Stimulated activated CD4-positive, alpha-beta T cell treated with anti-CD3 and anti-CD28 coated beads, Interleukin-15, amount 100 ng/mL, for 1 hour (primary cell): ENCODE measurements around the gene TSN.
"Not testable (repeated sequence)": the region's sequence is repeated elsewhere in the genome, so short reads cannot be mapped to it uniquely, and the experiment has no call there.

ENCODE experiments used
- DNase-seq, 2 donors: peaks; one replicate each; pipeline ENCODE4 v3.0.0-alpha.2; 2020; ENCODE audit warnings: low read depth in 1 of 2, low spot score in 1 of 2

Gene TSN

GRCh38 chr2:121798617-121799016 is 43.2 kb downstream of the TSN start:
- DNase-seq, result no peak

DNA sequence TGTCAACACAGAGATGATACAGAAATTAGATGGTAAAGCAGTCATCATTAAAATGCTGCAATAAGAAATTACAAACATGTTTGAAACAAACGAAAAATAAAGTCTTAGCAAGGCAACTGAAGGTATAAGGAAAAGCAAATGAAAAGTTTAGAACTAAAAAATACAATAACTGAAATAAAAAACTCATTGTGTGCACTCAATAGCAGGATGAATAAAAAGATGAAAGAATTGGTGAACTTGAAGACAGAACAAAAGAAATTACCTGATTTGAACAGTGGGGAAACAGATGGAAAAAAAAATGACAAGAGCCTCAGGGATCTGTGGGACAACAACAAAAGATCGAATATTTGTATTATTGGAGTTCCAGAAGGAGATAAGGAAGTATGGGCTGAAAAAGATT is 46.5 kb downstream of the TSN start:
- DNase-seq, result no peak

DNA sequence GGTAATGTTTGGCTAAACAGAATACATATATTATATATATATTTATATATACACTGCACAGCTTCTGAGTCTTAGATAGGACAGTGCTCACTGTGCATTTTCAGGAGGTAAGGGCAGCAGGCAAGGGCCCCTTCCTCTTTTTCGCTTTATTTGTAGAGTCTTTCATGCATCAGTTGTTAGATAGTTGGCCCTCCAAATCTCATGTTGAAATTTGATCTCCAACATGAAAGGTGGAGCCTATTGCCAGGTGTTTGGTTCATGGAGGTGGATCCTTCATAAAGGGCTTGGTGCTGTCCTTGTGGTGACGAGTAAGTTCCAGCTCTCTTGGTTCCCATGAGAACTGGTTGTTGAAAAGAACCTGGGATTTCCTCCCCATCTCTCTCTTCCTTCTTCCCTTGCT is 48.1 kb downstream of the TSN start:
- DNase-seq, result no peak

DNA sequence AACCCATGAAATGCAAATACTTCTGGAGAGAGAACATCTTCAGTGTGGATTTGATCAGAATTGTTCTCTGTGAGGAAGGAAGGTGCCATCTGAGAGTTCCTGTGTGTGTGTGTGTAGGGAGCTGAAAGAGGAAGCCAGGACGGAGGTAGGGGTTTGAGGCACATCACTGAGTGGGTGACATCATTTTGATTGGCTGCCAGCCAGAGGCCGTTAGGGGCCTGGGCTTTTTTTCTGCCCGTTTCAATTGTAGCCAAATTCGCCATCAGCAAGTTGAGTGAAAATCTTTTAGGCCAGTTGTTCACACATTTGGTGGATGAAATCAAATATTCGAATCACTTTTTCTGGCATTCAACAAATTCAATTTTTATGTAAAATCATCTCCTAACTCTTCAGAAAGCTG is 48.9 kb downstream of the TSN start:
- DNase-seq, result no peak

GRCh38 chr2:121804997-121805765 is 49.7 kb downstream of the TSN start:
- DNase-seq, result no peak

DNA sequence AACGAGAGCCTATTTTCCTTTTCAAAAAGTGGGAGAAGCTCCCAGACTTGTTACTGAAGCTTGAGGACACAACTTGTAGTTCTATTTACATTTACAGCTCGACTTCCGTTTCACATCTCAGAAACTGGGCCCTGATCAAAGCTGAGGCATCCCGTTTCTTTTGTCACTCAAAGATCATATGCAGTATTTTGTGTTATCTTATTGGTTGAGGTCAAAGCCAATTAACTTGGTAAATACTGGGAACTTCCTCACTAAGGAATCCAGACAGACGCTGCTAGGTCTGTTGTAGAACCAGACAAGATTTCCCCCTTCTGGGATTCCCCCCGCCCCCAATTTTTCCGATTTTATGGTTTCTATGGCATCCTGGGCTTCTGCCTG is 50.3 kb downstream of the TSN start:
- DNase-seq, result no peak

DNA sequence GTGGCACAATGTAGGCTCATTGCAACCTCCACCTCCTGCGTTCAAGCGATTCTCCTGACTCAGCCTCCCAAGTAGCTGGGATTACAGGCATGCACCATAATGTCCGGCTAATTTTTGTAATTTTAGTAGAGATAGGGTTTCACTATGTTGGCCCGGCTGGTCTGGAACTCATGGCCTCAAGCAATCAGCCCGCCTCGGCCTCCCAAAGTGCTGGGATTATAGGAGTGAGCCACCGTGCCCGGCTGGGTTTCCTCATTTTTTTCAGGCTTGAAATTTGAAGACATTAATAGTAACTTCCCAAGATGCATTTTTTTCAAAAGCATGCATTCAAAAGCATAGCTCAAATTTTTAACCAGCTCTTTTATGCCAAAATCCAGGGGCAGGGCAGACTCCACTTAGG is 52.3 kb downstream of the TSN start:
- DNase-seq, result not testable (repeated sequence)

- DNase-seq, result no peak
Measured at GRCh38 chr2:121809607-121810006, 54.2 kb downstream of the TSN start.

DNA sequence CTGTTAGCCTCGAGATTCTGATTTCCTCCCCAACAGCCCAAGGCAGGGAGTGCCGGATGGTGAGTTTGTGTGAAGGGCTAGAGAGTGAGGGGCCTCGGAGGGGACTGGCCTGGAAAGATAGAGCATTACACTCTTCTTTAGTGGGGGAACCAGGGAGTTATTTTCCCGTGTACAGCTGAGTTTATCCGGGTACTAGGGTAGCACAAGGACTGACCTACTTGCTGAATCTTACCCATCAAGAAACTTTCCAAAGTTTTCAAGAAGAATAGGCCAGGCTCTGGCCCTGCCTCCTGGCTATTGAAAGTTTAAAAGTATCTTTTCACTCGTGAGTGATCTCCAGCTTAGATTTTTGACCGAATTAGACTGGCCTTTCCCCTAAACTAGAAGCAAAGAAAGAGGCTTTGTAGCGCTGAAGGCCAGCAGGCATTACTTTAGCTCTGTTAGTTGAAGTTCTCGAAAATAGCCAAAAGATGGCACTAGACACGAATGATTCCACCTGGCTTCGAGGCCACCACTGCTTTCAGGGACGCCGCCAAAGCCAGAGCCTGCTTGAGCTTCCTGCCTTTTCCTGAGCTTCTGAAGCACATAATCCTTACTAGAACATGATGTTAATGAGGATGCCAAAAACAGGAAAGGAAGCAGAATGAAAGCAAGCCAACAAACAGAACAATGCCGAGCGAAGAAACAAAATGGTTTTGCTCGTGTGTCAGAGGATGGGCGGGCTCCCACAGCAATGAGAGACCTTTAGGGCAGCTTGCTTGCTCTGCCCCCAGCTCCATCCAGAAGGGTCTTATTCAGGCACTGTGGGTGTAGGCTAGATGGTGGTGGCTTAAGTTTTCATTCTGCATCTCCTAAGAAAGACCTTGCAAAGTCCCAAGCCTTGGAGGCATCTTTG is 55.8 kb downstream of the TSN start:
- DNase-seq, result no peak

- not testable (repeated sequence) for DNase-seq
Measured at GRCh38 chr2:121813083-121813482, 57.6 kb downstream of the TSN start.

DNA sequence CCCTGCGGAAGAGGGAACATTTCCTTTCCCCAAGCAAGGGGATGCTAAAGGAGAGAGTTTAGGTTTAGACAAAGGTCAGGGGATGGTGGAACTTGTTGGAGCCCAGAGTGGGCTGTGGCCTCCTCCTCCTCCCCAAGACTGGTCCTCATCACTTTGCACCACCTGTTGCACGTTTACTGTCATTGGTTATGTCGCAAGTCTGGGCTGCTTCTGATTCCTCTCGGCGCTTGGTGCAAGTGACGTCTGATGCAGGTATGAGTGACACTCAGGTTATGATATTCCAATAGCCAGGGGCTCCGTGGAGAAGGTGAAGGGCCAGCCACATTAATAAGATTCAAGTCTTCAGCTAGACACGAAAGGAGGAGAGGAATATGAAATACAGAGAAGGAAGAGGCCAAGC is 59.8 kb downstream of the TSN start:
- no peak for DNase-seq

GRCh38 chr2:121816797-121817196 is 61.3 kb downstream of the TSN start:
- no peak for DNase-seq

GRCh38 chr2:121817304-121817703 is 61.9 kb downstream of the TSN start:
- DNase-seq, result not testable (repeated sequence)
